Measurements from ENCODE around the gene YEATS4. TPM values are rescaled to one million over a fixed set of nuclear protein-coding genes. Genes with fewer than 3 reads are reported as not detected.

Gene YEATS4
- total RNA-seq, 1 donor from 2014 or later, result 27.3 TPM

- Mint-ChIP-seq H3K27ac (ENCODE audit: unreplicated experiment) (no peak overlapping the region), H3K4me1 (ENCODE audit: low read depth, unreplicated experiment) (no peaks in the 10 kb centered on the region), H3K4me3 (ENCODE audit: unreplicated experiment) (no peak overlapping the region), H3K9me3 (ENCODE audit: unreplicated experiment) (peaks cover 2% of the 10 kb centered on the region), H3K36me3 (ENCODE audit: unreplicated experiment) (no peaks in the 10 kb centered on the region), H3K27me3 (ENCODE audit: unreplicated experiment) (no peaks in the 10 kb centered on the region)
- DNase-seq, result no peak
- TF ChIP-seq CTCF (IDR thresholded peaks at IDR 0.05; ENCODE audit: partially characterized antibody, unreplicated experiment), result no peak
These were observed 51.0 kb downstream of the YEATS4 start for GRCh38 chr12:69410571-69410970.

- H3K36me3 Mint-ChIP-seq (ENCODE audit: unreplicated experiment), result no peaks in the 10 kb centered on the region
These were observed 53.1 kb downstream of the YEATS4 start for GRCh38 chr12:69412655-69413054.

GRCh38 chr12:69415471-69416275, 56.1 kb downstream of the YEATS4 start:
- no peak overlapping the region for H3K27ac Mint-ChIP-seq (ENCODE audit: unreplicated experiment)
- peak; percentile 28 for DNase-seq
- H3K36me3 Mint-ChIP-seq (ENCODE audit: unreplicated experiment), result no peaks in the 10 kb centered on the region
- no peak overlapping the region for H3K4me3 Mint-ChIP-seq (ENCODE audit: unreplicated experiment)
- no peaks in the 10 kb centered on the region for H3K27me3 Mint-ChIP-seq (ENCODE audit: unreplicated experiment)
- TF ChIP-seq CTCF (IDR thresholded peaks at IDR 0.05; ENCODE audit: partially characterized antibody, unreplicated experiment), result peak; percentile 53
- no peaks in the 10 kb centered on the region for H3K4me1 Mint-ChIP-seq (ENCODE audit: low read depth, unreplicated experiment)
- H3K9me3 Mint-ChIP-seq (ENCODE audit: unreplicated experiment), result peaks cover 2% of the 10 kb centered on the region

More at GRCh38 chr12:69412655-69413054, 53.1 kb downstream of the YEATS4 start:
- Mint-ChIP-seq H3K4me3 (ENCODE audit: unreplicated experiment) (no peak overlapping the region), H3K27ac (ENCODE audit: unreplicated experiment) (no peak overlapping the region), H3K9me3 (ENCODE audit: unreplicated experiment) (peaks cover 2% of the 10 kb centered on the region), H3K4me1 (ENCODE audit: low read depth, unreplicated experiment) (no peaks in the 10 kb centered on the region), H3K27me3 (ENCODE audit: unreplicated experiment) (no peaks in the 10 kb centered on the region)
- no peak for TF ChIP-seq CTCF (IDR thresholded peaks at IDR 0.05; ENCODE audit: partially characterized antibody, unreplicated experiment)
- no peak for DNase-seq

GRCh38 chr12:69417231-69417630, 57.7 kb downstream of the YEATS4 start:
- H3K27me3 Mint-ChIP-seq (ENCODE audit: unreplicated experiment), result no peaks in the 10 kb centered on the region
- no peaks in the 10 kb centered on the region for H3K4me1 Mint-ChIP-seq (ENCODE audit: low read depth, unreplicated experiment)
- H3K4me3 Mint-ChIP-seq (ENCODE audit: unreplicated experiment), result no peak overlapping the region
- H3K9me3 Mint-ChIP-seq (ENCODE audit: unreplicated experiment), result peaks cover 2% of the 10 kb centered on the region
- no peak for TF ChIP-seq CTCF (IDR thresholded peaks at IDR 0.05; ENCODE audit: partially characterized antibody, unreplicated experiment)
- no peaks in the 10 kb centered on the region for H3K36me3 Mint-ChIP-seq (ENCODE audit: unreplicated experiment)
- DNase-seq, result no peak
- no peak overlapping the region for H3K27ac Mint-ChIP-seq (ENCODE audit: unreplicated experiment)

GRCh38 chr12:69417741-69418167, 58.2 kb downstream of the YEATS4 start:
- Mint-ChIP-seq H3K4me1 (ENCODE audit: low read depth, unreplicated experiment) (no peaks in the 10 kb centered on the region), H3K4me3 (ENCODE audit: unreplicated experiment) (no peak overlapping the region), H3K9me3 (ENCODE audit: unreplicated experiment) (peaks cover 2% of the 10 kb centered on the region), H3K27me3 (ENCODE audit: unreplicated experiment) (no peaks in the 10 kb centered on the region), H3K36me3 (ENCODE audit: unreplicated experiment) (no peaks in the 10 kb centered on the region), H3K27ac (ENCODE audit: unreplicated experiment) (no peak overlapping the region)
- TF ChIP-seq CTCF (IDR thresholded peaks at IDR 0.05; ENCODE audit: partially characterized antibody, unreplicated experiment), result no peak
- no peak for DNase-seq
